LHCN-M2 (cell line): Measurements from ENCODE around the gene MYBL2. TPM values are rescaled to one million over a fixed set of nuclear protein-coding genes. Genes with fewer than 3 reads are reported as not detected.
"Not testable (repeated sequence)": the region's sequence is repeated elsewhere in the genome, so short reads cannot be mapped to it uniquely, and the experiment has no call there.

Experiments
- DNase-seq: peaks from one replicate; pipeline ENCODE4 v3.0.0-alpha.2; 2012; ENCODE audit warnings: low read depth
- polyA plus RNA-seq: library from polyadenylated mRNA; unstranded; fragments of >200 nt; gene quantifications from one replicate; pipeline ENCODE4 v1.2.1, GENCODE V29; 2012; ENCODE audit warnings: missing spikeins
- total RNA-seq: library from RNA; depleted of rRNA; stranded (reverse); fragments of >200 nt; gene quantifications from 2 replicates; pipeline ENCODE4 v1.2.3, GENCODE V29; 2014; rRNA removed

MYBL2 gene
- 18.6 and 22.2 TPM in 2 replicates for total RNA-seq
- polyA plus RNA-seq, result 23.0 TPM

GRCh38 chr20:43666376-43667328 lies at the start of gene MYBL2:
TSS of gene MYBL2 (plus strand) at chr20:43667114. CDS start at chr20:43667284, 170 bp downstream.
- DNase-seq, result peak; percentile 49

GRCh38 chr20:43631598-43631997 lies 35.3 kb upstream of the MYBL2 start:
- no peak for DNase-seq

GRCh38 chr20:43636429-43636828 lies 30.5 kb upstream of the MYBL2 start:
- DNase-seq, result no peak

- no peak for DNase-seq
These were observed 24.4 kb upstream of the MYBL2 start for GRCh38 chr20:43642548-43642947.

- no peak for DNase-seq
These were observed 15.9 kb upstream of the MYBL2 start for GRCh38 chr20:43650997-43651525.

GRCh38 chr20:43651650-43652184 lies 15.2 kb upstream of the MYBL2 start:
- DNase-seq, result not testable (repeated sequence)

- DNase-seq, result no peak
These were observed 12.9 kb upstream of the MYBL2 start for GRCh38 chr20:43653966-43654365.

- DNase-seq, result not testable (repeated sequence)
These were observed 11.7 kb upstream of the MYBL2 start for GRCh38 chr20:43655176-43655575.

- no peak for DNase-seq
These were observed 11.0 kb upstream of the MYBL2 start for GRCh38 chr20:43655937-43656336.

GRCh38 chr20:43658069-43658722 lies 8.7 kb upstream of the MYBL2 start:
- no peak for DNase-seq

GRCh38 chr20:43658723-43659419 lies 8.0 kb upstream of the MYBL2 start:
- DNase-seq, result no peak

- DNase-seq, result peak; percentile 90
These were observed 3.8 kb upstream of the MYBL2 start for GRCh38 chr20:43662943-43663655.

GRCh38 chr20:43665466-43666176 lies 1.3 kb upstream of the MYBL2 start:
- DNase-seq, result no peak

- DNase-seq, result no peak
These were observed 623 bp downstream of the MYBL2 start for GRCh38 chr20:43667341-43668132.

GRCh38 chr20:43669332-43669731 lies 2.4 kb downstream of the MYBL2 start:
- DNase-seq, result peak; percentile 82

GRCh38 chr20:43670423-43670822 lies 3.5 kb downstream of the MYBL2 start:
- no peak for DNase-seq

- no peak for DNase-seq
These were observed 9.5 kb downstream of the MYBL2 start for GRCh38 chr20:43676368-43676767.

- no peak for DNase-seq
These were observed 14.1 kb downstream of the MYBL2 start for GRCh38 chr20:43680981-43681380.

- DNase-seq, result no peak
These were observed 14.6 kb downstream of the MYBL2 start for GRCh38 chr20:43681468-43681942.
